ENCODE results near the gene WDR86.

The WDR86 gene

DNA sequence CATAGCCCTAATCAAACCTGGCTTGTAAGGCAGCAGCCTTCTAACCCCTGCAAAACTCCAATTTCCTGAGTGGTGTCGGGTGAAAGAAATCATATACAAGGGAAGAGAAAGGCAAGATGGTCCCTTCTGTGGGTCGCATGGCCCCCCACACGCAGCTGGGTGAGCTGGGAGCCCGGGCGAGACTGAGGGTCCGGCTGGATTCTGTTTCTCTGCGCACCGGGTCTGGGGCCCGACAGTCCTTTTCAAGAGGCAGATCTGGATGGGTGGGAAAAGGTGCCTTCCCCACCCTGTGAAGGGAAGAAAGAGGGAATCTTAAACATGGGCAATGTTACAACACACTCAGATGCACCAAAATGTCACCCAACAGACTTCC, 18.5 kb downstream of the WDR86 start:
- no peak for DNase-seq (ENCODE audit: low spot score)

DNA sequence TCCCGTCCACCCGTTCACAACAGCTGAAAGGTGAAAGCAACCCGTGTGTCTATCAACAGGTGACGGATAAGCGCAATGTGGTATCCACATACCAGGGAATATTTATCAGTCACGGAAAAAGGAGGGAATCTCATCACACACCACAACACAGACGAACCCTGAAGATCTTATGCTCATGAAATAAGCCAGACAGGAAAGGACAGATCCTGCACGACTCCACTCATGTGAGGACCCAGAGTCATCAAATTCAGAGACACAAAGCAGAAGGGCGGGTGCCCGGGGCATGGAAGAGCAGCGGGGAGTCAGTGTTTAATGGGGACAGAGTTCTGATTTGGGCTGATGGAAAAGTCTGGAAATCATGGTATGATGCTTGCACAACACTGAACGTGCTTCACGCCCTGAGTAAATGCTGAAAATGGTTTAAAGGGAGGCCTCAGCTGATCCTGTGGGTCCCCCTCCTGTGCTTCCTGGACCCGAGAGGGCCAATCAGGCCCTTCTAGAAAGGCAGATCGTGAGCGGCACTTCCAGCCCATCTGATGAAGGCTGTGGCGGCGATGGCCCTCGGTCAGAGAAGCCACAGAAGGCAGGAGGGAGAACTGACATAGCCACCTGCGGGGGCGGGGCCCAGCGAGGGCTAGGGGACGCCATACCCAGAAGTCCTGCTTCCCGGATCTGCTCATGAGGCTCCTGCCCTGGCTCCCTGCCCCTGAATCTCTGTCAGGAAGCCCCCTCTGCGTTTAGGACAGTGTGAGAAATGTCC, 19.1 kb downstream of the WDR86 start:
- DNase-seq (ENCODE audit: low spot score): no peak

DNA sequence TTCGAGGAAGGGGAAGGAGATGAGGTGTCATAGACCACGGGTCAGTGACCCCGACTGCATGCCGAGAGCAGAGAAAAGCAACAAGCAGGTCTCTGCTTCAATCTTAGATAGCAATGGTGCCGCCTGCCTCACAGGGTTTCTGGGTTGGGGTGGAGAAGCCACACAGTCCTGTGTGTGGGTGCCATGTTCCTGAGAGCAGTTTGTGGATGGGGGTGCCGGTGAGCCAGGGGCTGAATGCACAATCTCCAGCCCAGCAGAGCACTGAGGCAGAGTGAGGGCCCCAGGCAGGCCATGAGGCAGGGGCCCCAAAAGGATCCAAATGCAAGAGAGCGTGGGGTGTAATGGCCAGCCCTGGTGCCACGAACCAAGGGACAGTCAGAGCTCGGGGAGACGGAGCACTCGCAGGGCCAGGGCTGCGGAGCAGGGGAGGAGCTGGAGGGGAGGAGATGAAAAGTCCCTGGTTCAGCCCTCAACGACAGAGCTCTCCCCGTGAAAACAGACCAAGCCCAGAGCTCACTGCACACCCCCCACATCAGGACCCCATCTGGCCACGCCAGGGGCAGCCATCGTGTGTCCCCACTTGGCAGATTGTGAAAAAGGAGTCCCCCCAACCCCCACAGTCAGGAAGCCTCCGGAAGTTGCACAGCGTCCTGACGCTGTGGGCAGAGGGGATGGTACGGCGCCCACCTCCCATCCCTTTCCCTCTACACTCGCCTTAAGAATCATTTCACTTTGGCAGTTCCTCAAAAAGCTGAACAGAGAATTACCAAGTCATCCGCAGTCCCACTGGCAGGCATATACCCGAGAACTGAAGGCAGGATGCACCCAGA, 19.9 kb downstream of the WDR86 start:
- DNase-seq (ENCODE audit: low spot score): no peak

DNA sequence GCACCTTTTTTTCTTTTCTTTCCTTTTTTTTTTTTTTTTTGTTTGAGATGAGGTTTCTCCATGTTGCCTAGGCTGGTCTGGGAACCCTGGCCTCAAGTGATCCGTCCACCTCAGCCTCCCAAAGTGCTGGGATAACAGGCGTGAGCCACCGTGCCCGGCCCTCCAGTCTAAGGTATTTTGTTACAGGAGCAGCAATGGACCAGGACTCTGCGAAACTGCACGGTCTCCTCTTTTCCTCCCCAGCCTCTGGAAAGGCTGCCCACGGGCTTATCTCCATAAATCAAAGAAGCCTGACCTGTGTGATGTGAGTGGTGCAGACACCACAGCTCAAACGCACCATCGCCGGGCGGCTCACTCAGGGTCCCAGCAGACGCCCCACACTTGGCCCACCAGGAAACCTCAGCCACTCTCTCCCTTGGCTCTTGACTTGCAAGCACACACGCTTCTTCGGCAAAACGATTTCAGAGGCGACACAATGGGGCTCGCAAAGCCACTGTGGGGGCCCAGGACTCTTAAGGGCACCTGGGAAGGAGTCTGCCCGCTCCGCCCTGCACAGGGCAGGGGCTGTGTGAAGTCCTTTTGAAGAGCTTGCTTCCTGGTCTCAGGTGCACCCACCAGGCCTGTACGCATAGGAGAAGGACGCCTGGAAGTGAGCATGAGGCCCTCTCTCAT, 20.6 kb downstream of the WDR86 start:
- DNase-seq (ENCODE audit: low spot score): no peak

DNA sequence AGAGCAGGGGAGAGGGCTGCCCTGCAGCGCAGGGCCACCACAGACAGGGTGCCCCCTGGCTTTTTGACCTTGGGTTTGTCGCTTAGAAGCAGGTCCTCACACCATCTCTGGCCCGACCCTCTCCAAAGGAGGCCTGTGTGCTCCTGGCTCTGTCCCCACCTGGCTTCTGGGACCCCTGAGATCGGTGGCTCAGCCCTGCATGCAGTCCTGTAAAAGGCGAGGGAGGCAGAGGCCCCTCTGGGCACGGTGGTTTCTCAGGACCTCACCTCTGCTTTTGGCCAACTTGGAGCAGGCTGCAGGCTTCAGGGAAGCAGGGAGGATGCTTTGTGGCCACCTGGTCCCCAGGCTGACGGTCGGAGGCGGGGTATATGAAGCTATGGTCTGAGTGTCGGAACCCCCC, 21.4 kb downstream of the WDR86 start:
- DNase-seq (ENCODE audit: low spot score): no peak

DNA sequence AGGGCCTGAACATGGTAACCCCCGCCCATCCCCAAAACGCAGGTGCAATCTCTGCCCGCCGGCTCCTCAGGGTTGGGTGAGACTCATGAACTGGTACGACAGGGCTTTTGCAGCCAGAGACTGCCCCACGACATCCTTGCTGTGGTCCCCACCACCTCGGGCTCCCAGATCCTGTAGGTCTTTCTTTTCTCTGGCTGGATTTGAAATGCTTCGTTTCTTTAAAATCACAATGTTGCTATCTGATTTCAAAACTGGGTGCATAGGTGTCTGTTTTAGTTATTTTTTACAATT, 21.9 kb downstream of the WDR86 start:
- no peak for DNase-seq (ENCODE audit: low spot score)

DNA sequence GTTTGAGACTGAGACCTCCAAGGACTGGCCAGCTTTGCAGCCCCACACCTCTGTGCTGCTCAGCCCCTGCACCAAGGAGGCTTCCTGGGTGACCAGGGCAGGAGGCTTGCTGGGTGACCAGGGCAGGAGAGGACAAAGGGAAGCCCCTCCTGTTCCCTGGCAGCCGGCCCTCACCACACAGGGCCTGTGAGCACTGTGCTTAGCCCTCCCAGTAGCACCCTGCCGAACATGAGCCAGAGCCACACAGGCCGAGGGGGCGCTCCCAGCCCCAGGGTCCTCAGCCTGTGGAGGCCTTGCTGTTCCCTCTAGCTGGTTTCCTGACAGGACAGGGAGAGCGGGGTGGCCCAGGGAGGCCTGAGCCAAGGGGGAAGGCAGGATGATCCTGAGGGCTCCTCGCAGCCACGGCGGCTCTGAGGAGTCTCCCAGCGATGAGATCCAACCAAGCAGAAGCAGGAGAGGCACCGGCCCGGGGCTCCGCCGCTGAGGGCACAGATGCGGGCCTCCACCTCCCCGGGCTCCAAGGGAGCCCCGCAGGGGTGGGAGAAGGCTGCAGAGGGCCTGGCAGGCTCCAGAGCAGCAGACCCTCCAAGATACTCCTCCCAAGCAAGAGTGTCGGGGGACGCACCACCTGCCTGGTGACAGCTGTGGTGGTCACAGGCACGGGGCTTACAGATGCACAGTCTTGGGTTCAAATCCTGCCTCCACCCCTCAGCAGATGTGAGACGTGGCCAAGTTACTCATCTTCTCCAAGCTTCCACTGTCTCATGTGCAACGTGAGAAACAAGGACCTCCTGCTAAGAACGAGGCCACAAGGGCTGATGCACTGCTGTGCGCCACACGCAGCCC, 22.5 kb downstream of the WDR86 start:
- DNase-seq (ENCODE audit: low spot score): no peak

DNA sequence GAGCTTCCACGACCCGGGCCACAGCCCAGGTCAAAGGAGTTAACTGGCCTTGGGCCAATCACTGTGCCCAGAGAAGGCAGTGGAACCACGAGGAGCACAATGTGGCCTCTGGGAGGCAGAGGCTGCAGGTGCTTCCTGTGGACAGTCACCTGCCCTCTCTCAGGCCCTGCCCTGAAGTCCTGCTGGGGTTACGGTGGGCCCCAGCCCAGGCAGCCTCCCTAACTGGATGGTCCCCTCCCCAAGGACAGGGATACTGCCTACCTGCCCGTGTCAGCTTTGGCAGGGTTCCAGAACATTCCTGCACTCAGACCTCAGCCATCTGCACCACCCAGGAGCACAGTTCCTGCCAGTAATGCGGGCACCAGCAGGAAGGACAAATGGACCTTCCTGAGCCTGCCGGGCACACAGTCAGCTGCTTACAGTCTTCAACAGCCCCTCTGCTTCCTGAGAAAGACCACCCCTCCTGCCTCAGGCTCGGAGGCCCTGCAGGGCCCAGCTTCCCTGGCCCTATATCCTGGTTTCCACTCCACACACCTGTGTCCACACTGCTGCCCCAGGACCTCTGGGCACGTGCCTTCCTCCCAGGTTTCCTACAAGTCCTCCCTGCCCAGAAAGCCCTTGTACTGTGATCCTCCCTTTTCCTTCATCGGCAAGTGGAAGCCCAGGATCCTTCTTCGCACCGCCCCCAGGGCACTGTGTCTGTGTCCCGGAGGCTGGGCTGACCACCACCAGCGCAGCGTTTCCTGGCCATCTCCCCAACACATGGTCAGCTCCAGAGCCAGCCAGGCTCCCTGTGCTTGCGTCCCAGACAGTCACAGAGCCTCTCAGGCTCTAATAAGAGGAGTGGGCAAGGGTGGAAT, 23.3 kb downstream of the WDR86 start:
- no peak for DNase-seq (ENCODE audit: low spot score)

DNA sequence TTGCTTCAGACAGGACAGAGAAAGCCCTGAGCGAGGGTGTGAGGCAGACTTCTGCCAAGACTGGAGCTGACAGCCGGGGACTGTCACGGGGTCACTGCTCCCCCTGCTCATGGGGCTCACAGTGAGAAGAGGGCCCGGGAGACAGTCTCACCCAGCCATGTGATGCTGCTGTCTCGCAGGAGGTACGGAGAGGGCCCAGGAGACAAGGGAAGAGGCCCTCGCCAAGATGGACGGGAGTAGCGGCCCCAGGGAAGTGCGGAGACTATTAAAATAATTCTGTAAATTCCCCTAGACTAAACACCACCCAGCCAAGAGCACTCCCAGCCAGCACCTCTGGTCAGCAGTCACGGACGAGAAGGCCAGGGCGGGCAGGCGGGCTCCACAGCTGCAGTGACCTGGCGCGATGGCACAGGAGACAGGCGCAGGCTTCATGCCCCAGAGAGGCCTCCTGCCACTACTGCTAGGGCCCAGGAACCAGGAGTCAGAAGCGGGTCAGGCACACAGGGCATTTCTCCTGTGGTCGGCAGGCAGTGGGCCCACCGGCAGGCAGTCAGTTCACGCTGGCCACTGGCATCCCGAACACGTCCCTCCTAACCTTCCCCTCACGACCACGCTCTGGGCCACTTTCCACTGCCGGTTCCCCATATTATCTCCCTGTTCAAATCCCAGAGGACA, 24.1 kb downstream of the WDR86 start:
- no peak for DNase-seq (ENCODE audit: low spot score)

DNA sequence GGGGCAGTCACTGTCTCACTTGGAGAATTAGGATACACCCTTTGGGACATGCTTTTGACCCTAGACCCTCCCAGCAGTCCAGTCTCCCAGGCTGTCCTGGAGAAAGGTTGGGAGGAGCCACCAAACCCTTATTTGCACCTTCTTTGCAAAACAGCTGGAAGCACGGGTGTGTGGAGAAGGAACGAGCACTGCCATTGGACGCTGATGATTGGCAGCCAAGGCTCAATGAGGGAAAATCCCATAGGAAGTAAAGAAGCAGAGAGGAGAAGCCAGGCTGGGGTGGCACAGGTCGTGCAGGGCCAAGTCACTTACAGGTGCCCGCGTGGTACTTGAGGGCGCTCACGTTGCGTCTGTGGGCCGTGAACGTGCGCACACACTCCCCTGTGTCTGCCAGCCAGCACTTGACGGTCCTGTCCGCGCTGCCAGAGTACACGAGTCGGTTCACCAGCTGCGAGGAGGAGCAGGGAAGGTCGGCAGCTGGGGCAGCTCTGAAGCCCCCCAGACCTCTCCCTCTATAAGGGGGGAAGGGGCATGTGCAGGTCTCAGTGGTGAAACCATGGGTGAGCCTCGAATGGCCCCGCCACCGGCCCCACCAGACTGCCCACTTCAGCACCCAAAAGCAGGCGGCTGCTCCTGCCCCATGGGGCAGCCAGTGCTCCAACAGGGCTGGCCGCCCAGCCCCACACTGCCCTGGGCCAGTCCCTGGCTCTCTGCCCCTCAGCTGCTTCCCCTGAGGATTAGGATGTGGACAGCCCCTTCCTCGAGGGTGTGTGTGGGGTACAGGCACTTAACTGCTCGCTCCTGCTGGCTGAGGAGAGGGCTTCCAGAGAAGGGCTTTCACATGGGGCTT, 24.8 kb downstream of the WDR86 start:
- peak; percentile 42 for DNase-seq (ENCODE audit: low spot score)

DNA sequence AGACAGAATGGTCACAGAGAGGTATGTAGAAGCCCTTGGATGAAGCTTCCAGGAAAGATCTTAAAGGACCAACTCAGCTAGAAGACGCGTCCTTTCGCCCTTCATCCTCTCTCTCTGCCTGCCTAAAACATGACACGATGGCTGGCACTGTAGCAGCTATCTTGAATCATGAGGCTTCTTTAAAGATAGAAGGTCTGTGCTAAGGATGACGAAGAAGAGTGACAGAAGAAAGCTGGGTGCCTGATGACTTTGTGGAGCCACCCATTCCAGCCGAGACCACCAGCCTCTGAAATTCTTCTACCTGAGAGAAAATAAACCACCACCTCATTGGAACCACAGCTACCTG, 25.5 kb downstream of the WDR86 start:
- no peak for DNase-seq (ENCODE audit: low spot score)

DNA sequence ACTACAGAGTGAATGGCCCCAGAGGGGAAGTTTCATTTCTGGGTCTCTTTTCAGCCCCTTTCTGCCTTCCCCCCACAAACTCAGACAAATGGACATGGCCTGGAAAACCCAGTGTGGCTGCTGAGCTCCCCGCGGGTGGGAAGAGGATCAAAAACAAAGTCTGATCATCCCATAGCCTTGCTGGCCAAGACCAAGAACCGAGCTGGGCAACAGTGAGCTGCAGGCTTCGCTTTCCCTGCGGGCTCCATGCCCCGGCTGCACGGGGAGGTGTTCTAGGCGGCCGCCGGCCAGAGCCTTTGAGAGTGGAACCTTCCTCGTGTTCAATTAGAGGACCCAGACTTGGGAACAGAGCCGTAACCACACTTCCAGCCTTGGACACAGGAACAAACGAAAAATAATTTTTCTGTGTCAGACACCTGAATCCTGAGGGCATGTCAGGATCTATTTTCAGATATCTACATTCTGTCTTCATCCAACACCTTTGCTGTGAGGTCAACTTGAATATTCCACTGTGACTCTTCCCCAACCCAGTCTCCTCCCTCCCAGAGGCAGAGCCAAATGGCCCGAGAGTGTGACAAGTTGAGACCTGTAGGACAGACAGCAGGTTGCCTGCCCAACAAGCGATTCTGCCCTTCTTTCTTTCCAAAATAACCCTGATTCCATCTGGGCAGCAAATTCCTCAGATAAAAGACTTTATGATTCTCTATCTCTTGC, 26.0 kb downstream of the WDR86 start:
- no peak for DNase-seq (ENCODE audit: low spot score)

DNA sequence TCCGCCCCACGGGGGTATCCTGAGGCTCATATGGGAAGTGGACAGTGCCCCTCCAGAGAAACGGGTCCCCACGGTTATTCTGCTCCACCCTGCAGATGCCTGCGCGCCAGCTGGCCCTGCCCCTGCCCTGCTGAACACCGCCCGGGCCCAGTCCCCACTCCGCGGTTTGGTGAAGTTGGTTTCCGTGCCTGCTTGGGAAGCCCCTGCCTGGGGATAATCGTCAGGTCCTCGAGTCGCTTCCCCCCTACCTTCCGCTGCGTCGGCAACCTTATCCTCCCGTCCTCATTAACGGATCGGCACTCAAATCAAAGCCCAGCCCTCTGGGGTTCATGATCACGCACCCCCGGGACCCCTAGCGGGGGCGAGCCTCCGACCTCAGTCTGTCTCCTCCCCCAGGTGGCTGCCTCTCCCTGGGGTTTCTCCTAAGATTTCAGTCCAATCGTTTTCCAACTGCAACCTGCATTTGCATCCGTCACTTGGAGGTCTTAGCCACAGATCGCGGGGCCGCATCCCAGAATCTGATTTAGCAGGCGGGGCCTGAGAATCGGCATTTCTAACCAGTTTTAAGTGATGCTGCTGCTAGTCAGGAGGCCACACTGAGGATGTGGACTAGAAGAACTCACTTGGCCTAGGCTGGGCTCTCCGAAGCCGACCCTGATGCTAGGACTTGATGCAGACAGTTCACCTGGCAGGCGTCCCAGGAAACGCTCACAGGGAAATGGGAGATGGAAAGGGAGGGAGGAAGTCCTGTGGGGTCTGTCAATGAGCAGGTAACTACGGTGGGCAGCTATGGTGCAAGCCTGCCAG, 27.6 kb downstream of the WDR86 start:
- no peak for DNase-seq (ENCODE audit: low spot score)

DNA sequence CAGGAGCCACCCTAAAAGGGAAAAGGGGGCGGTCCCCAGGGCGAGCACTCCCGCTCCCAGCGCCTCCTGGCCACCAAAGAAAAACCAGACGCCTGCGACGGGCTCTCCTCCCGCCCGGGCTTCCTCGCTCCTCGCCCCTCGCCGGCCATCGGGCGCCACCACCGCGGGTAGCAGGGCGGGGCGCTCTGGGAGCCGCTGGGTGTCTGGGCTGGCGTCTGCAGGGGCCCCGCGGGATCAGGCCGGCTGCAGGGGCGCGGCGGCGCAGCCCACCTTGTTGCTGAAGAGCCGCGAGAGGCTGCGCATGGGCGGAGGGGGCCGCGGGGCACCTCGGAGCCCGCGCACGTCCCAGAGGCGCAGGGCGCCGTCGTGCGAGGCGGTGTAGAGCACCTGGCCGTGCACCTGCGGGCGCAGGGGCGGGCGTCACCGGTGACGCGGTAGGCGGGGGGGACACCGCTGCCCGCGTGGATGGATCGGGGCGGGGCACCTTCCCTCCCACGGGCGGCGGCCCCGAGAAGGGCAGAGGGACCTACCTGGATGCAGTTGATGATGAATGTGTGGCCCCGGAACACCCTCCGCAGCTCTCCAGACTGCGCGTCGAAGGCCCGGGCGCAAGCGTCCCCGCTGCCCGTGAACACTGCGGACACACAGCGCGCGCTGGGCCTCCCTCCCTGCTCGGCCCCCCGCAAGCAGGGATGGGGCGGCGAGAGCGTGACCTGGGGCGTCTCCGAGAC, 28.3 kb downstream of the WDR86 start:
- peak; percentile 67 for DNase-seq (ENCODE audit: low spot score)

DNA sequence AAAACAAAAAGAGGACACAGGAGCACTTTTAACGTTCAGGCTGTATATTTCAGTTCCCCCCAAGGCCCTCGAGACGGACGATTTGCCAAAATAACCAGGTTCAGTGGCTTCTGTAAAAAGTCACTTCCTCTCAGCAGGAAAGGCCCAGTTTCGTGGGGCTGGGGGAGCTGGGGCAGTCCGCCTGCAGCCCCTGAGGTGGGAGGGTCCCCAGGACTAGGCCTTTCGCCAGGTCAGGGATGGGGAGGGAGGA, 28.8 kb downstream of the WDR86 start:
- DNase-seq (ENCODE audit: low spot score): no peak

DNA sequence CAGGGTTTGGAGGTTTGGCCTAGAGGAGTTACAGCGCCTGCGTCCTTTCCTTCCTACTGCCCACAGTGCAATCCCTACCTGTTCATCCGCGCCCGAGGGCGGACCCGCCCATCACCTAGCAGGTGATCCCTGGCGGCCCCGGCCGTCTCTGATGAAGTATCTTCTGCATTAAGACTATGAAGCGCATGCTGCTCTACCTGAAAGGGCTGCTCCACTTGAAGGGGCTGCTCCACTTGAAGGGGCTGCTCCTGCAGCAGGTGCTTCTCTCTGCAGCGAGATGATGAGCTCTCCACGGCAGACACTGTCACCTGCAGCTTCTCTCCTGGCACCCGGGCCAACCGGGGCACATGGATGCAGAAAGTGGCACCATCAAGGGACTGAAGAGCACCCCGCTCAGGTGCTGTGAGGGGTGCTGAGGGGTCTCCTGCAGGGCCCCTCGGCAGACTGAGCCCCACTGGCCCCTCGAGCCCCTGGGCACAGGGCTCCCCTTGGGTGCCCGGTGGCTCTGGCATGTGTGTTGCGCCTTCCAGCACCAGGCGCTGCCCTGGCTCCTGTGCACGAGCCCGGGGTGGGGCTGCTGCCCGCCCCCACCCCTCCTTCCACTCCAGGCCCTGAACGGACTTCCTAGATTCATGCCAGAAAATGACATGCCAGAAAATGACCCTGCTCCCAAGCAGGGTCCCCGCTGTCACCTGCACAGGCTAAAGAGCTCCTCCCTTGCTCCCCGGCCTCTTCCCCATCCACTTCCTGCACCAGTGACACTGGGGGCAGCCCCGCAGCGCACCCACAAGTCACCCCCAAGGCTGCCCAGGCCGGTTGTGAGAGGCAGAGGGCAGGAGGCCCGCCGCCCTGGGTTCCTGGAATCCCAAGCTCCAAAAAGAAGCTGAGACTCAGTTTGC, 29.4 kb downstream of the WDR86 start:
- no peak for DNase-seq (ENCODE audit: low spot score)

Data from ecto neural progenitor cell (in vitro differentiated cells).